Measurements from ENCODE around the gene GRID2IP.
"Not testable (repeated sequence)": the region's sequence is repeated elsewhere in the genome, so short reads cannot be mapped to it uniquely, and the experiment has no call there.

Gene GRID2IP

GRCh38 chr7:6487184-6487545 lies 64.1 kb downstream of the GRID2IP start:
- DNase-seq (ENCODE audit: low read depth in 2 of 2), result no peak

- DNase-seq (ENCODE audit: low read depth in 2 of 2), result no peak
These were observed 64.7 kb downstream of the GRID2IP start for GRCh38 chr7:6486438-6487183.

GRCh38 chr7:6482743-6483119 lies 68.5 kb downstream of the GRID2IP start:
- DNase-seq (ENCODE audit: low read depth in 2 of 2), result no peak

DNA sequence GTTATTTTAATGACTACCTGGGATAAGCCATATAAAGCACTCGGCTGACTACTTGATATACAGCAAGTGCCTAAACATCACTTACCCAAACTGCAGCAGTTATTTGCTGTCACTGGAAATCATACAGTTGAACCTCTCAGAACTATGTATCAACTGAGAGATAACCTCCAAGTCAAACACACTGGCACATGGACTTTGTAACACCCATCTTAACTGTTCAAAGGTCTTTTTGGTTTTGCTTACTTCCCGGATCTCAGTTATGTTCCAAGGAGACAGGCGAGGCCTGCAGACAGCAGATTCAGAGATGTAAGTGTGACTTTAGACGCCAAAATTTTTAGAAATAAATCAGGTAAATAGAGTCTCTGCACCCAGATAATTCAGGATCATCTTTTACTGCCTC lies 69.0 kb downstream of the GRID2IP start:
- no peak for DNase-seq (ENCODE audit: low read depth in 2 of 2)

DNA sequence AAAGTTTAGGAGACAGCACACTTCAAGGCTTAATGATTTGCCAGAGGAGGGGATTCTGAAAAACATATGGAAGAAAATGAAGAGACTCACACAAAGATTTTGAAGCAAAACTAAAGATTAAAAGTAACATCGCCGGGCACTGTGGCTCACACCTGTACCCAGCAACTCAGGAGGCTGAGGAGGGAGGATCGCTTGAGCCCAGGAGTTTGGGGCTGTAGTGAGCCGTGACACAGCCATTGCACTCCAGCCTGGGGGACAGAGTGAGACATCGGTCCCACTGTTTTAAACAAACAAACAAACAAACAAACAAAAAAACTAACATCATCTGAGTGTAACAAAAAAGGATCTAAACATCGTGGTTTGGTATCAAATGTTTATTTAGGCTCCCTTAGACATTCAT lies 69.8 kb downstream of the GRID2IP start:
- no peak for DNase-seq (ENCODE audit: low read depth in 2 of 2)

DNA sequence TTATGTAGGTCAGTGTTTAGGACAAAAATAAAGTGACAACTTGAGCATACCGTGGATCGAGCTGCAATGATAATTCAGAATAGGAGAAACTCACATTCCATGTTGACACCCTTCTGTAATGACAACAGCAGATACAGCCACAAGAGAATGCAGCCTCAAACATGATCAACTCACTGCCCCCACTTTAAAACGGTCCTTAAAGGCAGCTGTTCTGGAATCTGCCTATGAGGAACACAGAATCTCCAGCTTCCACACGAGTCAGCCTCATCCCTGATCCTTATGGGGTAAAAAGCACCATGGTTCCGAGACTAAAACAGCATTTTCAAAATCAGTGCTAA lies 71.0 kb downstream of the GRID2IP start:
- no peak for DNase-seq (ENCODE audit: low read depth in 2 of 2)

GRCh38 chr7:6479067-6479466 lies 72.2 kb downstream of the GRID2IP start:
- no peak for DNase-seq (ENCODE audit: low read depth in 2 of 2)

- no peak for DNase-seq (ENCODE audit: low read depth in 2 of 2)
These were observed 73.1 kb downstream of the GRID2IP start for GRCh38 chr7:6478186-6478585.

DNA sequence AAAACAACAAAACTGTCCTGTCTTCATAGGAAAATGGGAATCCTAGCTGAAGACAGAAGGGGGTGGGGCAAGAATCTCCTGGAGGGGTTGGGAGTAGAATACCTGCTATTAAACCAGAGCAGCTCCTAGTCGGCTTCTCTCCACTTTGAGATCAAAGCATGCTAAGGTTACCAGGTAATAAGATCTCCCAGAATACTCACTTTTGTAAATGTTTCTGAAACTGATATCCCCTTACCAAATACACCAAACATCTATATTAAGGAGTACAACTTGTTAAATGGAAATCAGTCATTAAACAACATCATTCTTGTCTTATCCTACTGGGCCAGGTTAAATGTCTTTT lies 74.0 kb downstream of the GRID2IP start:
- DNase-seq (ENCODE audit: low read depth in 2 of 2), result no peak

- DNase-seq (ENCODE audit: low read depth in 2 of 2), result no peak
These were observed 74.5 kb downstream of the GRID2IP start for GRCh38 chr7:6476596-6477317.

DNA sequence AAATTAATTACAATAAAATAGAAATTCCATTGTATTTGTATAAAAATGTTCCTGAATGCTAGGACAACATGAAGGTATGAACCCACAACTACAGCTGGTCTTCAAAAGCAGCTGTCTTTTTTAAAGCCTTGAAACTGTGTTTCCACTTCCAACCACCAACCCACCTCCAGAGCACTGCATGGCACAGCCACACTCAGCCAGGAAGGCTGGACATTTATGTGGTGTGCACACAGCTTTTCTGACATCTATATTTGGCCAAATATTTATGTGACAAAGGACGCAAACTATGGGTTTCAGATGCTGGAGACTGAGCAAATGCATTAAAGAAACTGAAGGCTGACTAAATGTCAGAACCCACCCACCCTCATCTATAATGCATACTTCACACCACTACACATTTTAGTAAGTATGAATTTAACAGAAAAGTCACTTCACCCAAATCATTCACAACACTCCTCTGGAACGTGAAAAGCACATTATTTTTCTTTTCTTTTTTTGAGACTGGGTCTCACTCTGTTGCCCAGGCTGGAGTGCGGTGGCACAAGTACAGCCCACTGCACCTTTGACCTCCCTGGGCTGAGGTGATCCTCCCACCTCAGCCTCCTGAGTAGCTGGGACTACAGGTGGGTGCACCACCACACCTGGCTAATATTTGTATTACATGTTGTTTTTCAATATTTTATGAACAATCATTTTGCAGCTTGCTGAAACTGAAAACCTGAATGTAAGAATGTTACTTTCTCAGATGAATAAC lies 75.7 kb downstream of the GRID2IP start:
- no peak for DNase-seq (ENCODE audit: low read depth in 2 of 2)

GRCh38 chr7:6465862-6466261 lies 85.4 kb downstream of the GRID2IP start:
- DNase-seq (ENCODE audit: low read depth in 2 of 2), result no peak

DNA sequence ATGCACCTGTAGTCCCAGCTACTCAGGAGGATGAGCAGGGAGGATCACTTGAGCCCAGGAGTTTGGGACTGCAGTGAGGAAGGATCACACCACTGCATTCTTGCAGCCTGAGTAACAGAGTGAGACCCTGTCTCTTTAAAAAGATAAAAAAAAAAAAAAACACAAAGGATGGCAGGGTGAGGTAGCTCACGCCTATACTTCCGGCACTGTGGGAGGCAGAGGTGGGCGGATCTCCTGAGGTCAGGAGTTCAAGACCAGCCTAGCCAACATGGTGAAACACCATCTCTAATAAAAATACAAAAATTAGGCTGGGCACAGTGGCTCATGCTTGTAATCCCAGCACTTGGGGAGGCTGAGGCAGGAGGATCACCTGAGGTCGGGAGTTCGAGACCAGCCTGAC lies 87.7 kb downstream of the GRID2IP start:
- not testable (repeated sequence) for DNase-seq (ENCODE audit: low read depth in 2 of 2)

DNA sequence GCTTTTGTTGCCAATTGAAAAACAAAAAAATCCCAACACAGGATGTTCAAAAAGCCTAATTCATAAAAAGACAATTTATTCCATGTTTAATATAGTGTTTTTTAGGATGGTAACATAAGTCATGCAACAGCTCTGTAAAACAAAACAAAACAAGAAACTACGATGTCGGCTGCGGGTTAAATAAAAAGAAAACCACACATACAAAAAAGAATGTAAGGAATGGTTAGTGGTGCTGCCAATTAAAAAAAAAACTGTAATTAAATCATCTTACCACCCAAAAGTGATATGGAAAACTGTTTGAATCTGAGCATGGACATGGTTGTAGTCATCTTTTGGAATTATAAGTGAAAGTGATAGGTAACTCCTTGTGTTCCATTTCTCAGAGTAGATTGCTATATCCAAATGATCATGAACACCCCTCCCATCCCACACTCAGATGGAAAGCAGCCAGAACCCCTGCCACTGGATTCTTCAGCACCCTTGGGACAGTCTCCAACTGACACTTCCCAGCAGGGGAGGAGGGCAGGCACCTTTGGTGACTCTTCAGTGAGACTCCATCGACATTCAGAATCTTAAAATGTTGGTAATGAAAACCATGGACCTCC lies 89.2 kb downstream of the GRID2IP start:
- peak in 1 of 2 experiments; percentile 9 for DNase-seq (ENCODE audit: low read depth in 2 of 2)

- DNase-seq (ENCODE audit: low read depth in 2 of 2), result no peak
These were observed 90.2 kb downstream of the GRID2IP start for GRCh38 chr7:6460990-6461584.

- no peak for DNase-seq (ENCODE audit: low read depth in 2 of 2)
These were observed 91.0 kb downstream of the GRID2IP start for GRCh38 chr7:6460303-6460702.

GRCh38 chr7:6458676-6459075 lies 92.6 kb downstream of the GRID2IP start:
- not testable (repeated sequence) for DNase-seq (ENCODE audit: low read depth in 2 of 2)

DNA sequence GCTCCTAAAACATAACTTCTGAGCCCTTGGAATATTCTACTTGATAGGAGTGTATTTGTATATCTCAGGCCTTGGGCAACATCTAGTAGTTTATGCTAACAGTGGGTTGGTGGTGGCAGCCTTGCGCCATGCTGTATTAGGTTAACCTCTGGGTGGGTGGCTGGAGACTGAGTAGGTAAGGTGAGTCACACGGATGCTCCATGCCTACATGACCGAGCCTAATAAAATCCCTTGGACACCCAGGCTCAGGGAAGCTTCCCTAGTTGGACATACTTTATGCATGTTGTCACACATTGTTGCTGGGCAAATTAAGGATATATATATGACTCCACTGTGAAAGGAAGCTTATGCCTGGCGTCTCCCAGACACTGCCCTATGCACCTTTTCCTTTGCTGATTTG lies 97.5 kb downstream of the GRID2IP start:
- DNase-seq (ENCODE audit: low read depth in 2 of 2), result peak; percentile 44 to 48

DNA sequence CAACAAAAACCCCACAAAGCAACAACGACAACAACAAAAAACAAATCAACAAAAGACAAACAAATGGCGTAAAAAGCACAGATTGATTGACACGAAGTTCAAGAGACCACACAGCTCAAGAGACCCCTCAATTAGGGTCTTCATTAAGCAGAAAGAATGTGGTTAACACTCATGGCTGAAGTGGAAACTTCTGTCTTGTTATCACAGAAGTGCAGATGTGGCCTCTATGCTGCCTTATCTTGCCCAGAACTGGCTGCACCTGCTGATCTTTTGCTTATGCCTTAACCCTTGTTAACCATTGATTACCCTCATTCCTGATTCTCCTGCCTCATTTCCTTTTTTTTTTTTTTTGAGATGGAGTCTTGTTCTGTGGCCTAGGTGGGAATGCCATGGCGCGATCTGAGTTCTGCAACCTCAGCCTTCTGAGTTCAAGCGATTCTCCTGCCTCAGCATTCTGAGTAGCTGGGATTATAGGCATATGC lies 100.0 kb downstream of the GRID2IP start:
- no peak for DNase-seq (ENCODE audit: low read depth in 2 of 2)

DNA sequence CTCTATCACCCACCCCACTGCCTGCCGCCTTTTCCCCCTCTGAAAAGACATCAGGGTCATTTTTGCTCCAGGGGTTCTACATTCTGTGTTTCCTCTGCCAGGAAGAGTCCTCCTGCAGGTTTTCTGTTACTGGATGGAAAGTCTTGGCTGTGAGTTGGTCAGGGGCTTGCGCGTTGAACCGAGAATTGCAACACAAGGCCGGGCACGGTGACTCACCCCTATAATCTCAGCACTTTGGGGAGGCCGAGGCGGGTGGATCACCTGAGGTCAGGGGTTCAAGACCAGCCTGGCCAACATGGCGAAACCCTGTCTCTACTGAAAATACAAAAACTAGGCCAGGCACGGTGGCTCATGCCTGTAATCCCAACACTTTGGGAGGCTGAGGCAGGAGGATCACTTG lies 100.7 kb downstream of the GRID2IP start:
- DNase-seq (ENCODE audit: low read depth in 2 of 2), result not testable (repeated sequence)

GRCh38 chr7:6449884-6450283 lies 101.4 kb downstream of the GRID2IP start:
- not testable (repeated sequence) for DNase-seq (ENCODE audit: low read depth in 2 of 2)

DNA sequence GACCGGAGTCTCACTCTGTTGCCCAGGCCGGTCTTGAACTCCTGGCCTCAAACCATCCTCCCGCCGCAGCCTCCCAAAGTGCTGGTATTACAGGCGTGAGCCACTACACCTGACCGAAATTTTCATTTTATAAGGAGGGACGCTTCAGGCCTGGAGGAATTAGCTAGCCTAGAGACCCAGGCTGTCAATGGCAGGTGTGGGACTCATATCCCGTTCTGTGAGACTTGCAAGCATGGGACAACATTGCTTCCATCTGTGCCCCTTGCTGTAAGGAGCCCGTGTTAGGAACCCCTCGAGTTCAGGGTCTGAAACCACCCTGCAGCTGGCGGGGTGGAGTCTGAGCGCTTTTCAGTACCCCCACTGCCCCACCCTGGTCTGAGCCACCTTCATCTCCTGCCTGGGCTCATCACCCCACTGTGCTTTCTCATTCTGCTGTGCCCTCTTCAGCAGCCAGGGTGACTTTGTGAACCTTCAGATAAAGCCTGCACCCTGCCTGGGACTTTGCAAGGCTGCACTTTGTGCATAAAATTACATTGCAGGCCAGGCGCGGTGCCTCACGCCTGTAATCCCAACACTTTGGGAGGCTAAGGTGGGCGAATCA lies 102.2 kb downstream of the GRID2IP start:
- DNase-seq (ENCODE audit: low read depth in 2 of 2), result no peak

All from fibroblast of skin of left quadriceps (primary cell).